HG03432 (cell line): ENCODE measurements around the gene HIVEP3.

Experiments
- ATAC-seq: cut with Tn5 transposase; IDR thresholded peaks from one replicate; pipeline ENCODE4 v1.9.1; 2021; ENCODE audit warnings: mild to moderate bottlenecking, moderate library complexity; ENCODE audit not compliant: unreplicated experiment

Gene HIVEP3

GRCh38 chr1:41621791-41622190, 296.9 kb downstream of the HIVEP3 start:
- ATAC-seq: no peak

- no peak for ATAC-seq
Measured at GRCh38 chr1:41621256-41621655, 297.5 kb downstream of the HIVEP3 start.

GRCh38 chr1:41620365-41621169, 298.2 kb downstream of the HIVEP3 start:
- no peak for ATAC-seq

- ATAC-seq: no peak
Measured at GRCh38 chr1:41619511-41620364, 299.0 kb downstream of the HIVEP3 start.

GRCh38 chr1:41618871-41619270, 299.9 kb downstream of the HIVEP3 start:
- no peak for ATAC-seq

GRCh38 chr1:41618066-41618825, 300.5 kb downstream of the HIVEP3 start:
- no peak for ATAC-seq

GRCh38 chr1:41617336-41617735, 301.4 kb downstream of the HIVEP3 start:
- ATAC-seq: no peak

GRCh38 chr1:41616563-41616962, 302.2 kb downstream of the HIVEP3 start:
- ATAC-seq: no peak

- ATAC-seq: no peak
Measured at GRCh38 chr1:41615981-41616380, 302.7 kb downstream of the HIVEP3 start.

- no peak for ATAC-seq
Measured at GRCh38 chr1:41615316-41615715, 303.4 kb downstream of the HIVEP3 start.

- ATAC-seq: no peak
Measured at GRCh38 chr1:41614818-41615217, 303.9 kb downstream of the HIVEP3 start.

GRCh38 chr1:41613689-41614574, 304.8 kb downstream of the HIVEP3 start:
- no peak for ATAC-seq

GRCh38 chr1:41612953-41613352, 305.8 kb downstream of the HIVEP3 start:
- ATAC-seq: no peak

- ATAC-seq: no peak
Measured at GRCh38 chr1:41611932-41612450, 306.7 kb downstream of the HIVEP3 start.

GRCh38 chr1:41611068-41611931, 307.4 kb downstream of the HIVEP3 start:
- ATAC-seq: no peak

GRCh38 chr1:41610361-41610760, 308.4 kb downstream of the HIVEP3 start:
- no peak for ATAC-seq

- no peak for ATAC-seq
Measured at GRCh38 chr1:41609166-41609883, 309.4 kb downstream of the HIVEP3 start.

- ATAC-seq: no peak
Measured at GRCh38 chr1:41608211-41608610, 310.5 kb downstream of the HIVEP3 start.
